Muscle layer of duodenum (tissue), 2 donors: Measurements from ENCODE around the gene ITGA2.
A peak's percentile ranks its signal among the peaks of the same experiment; 100 is the strongest.

Experiments
- H3K27ac ChIP-seq: one replicate; pipeline ENCODE4 v1.7.0; 2013; ENCODE audit warnings: mild to moderate bottlenecking, low read length
- H3K27me3 ChIP-seq: one replicate; pipeline ENCODE4 v1.7.0; 2013; ENCODE audit warnings: low read depth, mild to moderate bottlenecking, control low read depth, low read length
- H3K36me3 ChIP-seq, 2 donors: one replicate each; pipeline ENCODE4 v1.7.0; 2013; ENCODE audit warnings: low read length in 2 of 2, control low read depth in 1 of 2, mild to moderate bottlenecking in 1 of 2; ENCODE audit not compliant: insufficient read depth in 2 of 2, control insufficient read depth in 1 of 2
- H3K4me1 ChIP-seq, 2 donors: one replicate each; pipeline ENCODE4 v1.7.0; 2013; ENCODE audit warnings: low read length in 2 of 2, mild to moderate bottlenecking in 2 of 2, control low read depth in 1 of 2, moderate library complexity in 1 of 2; ENCODE audit not compliant: insufficient read depth in 2 of 2, control insufficient read depth in 1 of 2
- H3K4me3 ChIP-seq, 2 donors: one replicate each; pipeline ENCODE4 v1.7.0; 2013; ENCODE audit warnings: low read length in 2 of 2, low read depth in 1 of 2, mild to moderate bottlenecking in 1 of 2
- H3K9me3 ChIP-seq, 2 donors: one replicate each; pipeline ENCODE4 v1.7.0; 2013; ENCODE audit warnings: low read length in 2 of 2, control low read depth in 1 of 2, mild to moderate bottlenecking in 1 of 2; ENCODE audit not compliant: control insufficient read depth in 1 of 2
- donor health status: healthy.

Gene ITGA2

DNA sequence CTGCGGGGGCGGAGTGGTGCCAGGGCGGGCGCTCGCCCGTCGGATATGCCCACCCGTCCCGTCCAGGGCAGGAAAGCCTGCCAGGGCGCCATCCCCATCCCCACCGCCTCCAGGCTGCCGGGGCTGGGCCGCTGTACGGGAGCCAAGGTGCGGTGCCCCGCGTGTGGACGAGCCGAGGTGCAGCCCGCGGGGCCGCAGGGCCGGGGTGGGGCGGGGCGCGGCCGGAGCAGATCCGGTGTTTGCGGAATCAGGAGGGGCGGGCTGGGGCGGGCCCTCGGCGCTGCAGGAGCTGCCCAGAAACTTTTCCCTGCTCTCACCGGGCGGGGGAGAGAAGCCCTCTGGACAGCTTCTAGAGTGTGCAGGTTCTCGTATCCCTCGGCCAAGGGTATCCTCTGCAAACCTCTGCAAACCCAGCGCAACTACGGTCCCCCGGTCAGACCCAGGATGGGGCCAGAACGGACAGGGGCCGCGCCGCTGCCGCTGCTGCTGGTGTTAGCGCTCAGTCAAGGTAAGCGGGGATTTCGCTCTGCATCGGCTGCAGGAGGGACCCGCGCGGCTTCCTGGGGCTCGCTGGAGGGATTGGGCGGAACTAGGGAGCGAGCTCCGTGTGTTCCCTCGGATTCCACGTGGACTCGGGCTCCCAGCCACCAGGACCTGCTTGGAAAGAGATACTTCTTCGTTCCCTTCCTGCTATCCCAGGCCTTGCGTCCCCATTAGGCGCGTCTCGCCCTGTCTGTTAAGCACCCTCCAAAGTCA lies at the start of gene ITGA2:
TSS of gene ITGA2 (plus strand) at position 328 of the 756 bp plus-strand sequence. CDS start at position 445, 117 bp downstream.
- Histone ChIP-seq H3K4me3 (peak within 1 kb of the TSS; percentile 83 to 94), H3K27me3 (no peaks in the 10 kb centered on the region)

DNA sequence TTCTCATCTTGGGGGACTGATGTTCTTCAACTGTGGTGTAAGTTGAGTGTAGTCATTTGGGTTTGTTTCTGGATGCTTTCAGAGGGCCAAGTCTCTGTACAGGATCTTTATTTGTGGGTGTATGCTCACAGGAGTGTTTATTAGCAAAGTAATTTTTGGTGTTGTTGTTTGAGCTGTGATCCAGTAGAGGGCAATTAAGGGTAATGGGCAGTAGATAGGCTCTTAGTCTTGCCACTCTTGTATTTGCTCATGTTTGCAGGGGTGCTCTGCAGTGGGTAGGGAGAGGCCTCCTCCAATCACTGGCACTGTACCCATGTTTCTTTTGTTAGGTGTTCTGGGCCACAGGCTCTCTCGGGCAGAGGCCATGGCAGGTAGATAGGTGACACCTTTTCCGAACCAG lies 45.9 kb upstream of the ITGA2 start:
- Histone ChIP-seq H3K9me3 (no peaks in the 10 kb centered on the region), H3K27me3 (no peaks in the 10 kb centered on the region), H3K36me3 (peaks cover 14 to 24% of the 10 kb centered on the region in 2 donors), H3K27ac (no peak overlapping the region), H3K4me1 (peaks cover 0 to 29% of the 10 kb centered on the region in 2 donors), H3K4me3 (no peak overlapping the region)

More for the DNA sequence above, at the start of gene ITGA2:
- Histone ChIP-seq H3K9me3 (no peaks in the 10 kb centered on the region), H3K27ac (peak within 1 kb of the TSS; percentile 65), H3K4me1 (peaks cover 0 to 10% of the 10 kb centered on the region in 2 donors), H3K36me3 (no peaks in the 10 kb centered on the region)

DNA sequence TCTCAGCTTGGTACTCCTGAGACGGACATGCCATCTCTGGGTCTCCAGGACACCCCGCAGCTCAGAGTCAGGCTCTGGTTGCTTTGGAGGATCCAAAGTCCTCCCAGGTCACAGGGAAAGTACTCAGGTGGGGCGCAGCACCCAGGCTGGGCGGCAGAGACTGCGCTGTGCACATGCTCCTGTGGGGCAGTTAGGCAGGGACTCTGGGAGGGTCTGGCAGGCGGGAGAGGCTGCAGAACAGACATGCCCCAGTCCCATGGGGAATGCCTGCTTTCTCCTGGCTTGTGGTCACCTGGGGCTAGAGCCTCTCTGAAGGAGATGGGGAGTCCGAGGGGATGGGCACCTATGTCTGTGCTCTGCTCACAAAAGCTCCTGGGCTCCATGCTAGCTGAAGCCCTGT lies 45.3 kb upstream of the ITGA2 start:
- H3K27me3 ChIP-seq = no peaks in the 10 kb centered on the region
- no peak overlapping the region for H3K27ac ChIP-seq
- H3K4me3 ChIP-seq = no peak overlapping the region
- H3K36me3 ChIP-seq = peaks cover 14 to 22% of the 10 kb centered on the region in 2 donors
- no peaks in the 10 kb centered on the region for H3K9me3 ChIP-seq
- peaks cover 0 to 34% of the 10 kb centered on the region in 2 donors for H3K4me1 ChIP-seq

GRCh38 chr5:52945040-52945439 lies 44.1 kb upstream of the ITGA2 start:
- H3K27me3 ChIP-seq = no peaks in the 10 kb centered on the region
- peaks cover 0 to 44% of the 10 kb centered on the region in 2 donors for H3K4me1 ChIP-seq
- H3K27ac ChIP-seq = peak overlapping the region; percentile 54
- H3K36me3 ChIP-seq = peaks cover 8 to 15% of the 10 kb centered on the region in 2 donors
- H3K9me3 ChIP-seq = no peaks in the 10 kb centered on the region
- peak overlapping the region; percentile 24 to 45 for H3K4me3 ChIP-seq

GRCh38 chr5:52947208-52947607 lies 41.9 kb upstream of the ITGA2 start:
- H3K27ac ChIP-seq = no peak overlapping the region
- H3K9me3 ChIP-seq = no peaks in the 10 kb centered on the region
- no peaks in the 10 kb centered on the region for H3K27me3 ChIP-seq
- H3K4me3 ChIP-seq = no peak overlapping the region
- H3K4me1 ChIP-seq = peaks cover 0 to 53% of the 10 kb centered on the region in 2 donors
- H3K36me3 ChIP-seq = peaks cover 3 to 6% of the 10 kb centered on the region in 2 donors

GRCh38 chr5:52947851-52948250 lies 41.3 kb upstream of the ITGA2 start:
- peaks cover 3 to 8% of the 10 kb centered on the region in 2 donors for H3K36me3 ChIP-seq
- no peaks in the 10 kb centered on the region for H3K27me3 ChIP-seq
- H3K4me1 ChIP-seq = peaks cover 0 to 53% of the 10 kb centered on the region in 2 donors
- peak overlapping the region; percentile 42 for H3K27ac ChIP-seq
- H3K9me3 ChIP-seq = no peaks in the 10 kb centered on the region
- no peak overlapping the region for H3K4me3 ChIP-seq

GRCh38 chr5:52948418-52949076 lies 40.6 kb upstream of the ITGA2 start:
- Histone ChIP-seq H3K9me3 (no peaks in the 10 kb centered on the region), H3K27ac (peak overlapping the region; percentile 42), H3K4me1 (peaks cover 0 to 53% of the 10 kb centered on the region in 2 donors)

DNA sequence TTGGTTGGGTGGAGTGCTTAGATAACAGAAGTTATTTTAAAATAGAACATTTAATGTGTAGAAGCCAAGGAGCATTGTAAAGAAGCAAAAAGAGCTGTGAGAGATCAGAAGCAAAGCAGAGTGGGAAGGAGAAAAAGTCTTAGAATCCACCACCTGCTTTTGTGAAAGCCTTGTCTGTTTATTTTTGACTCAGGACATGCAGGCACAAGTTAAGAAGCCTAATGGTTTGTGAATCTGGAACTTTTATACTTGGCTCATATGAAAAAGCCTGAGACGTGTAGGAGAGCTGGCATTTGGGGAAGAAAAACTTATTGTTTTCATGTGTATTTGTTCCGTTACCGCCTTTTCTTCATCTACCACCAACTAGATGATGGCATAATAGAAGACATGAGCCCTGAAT lies 38.5 kb upstream of the ITGA2 start:
- Histone ChIP-seq H3K4me3 (no peak overlapping the region), H3K27ac (no peak overlapping the region), H3K9me3 (no peaks in the 10 kb centered on the region), H3K27me3 (no peaks in the 10 kb centered on the region), H3K4me1 (peaks cover 0 to 39% of the 10 kb centered on the region in 2 donors), H3K36me3 (peaks cover 3 to 18% of the 10 kb centered on the region in 2 donors)

More at GRCh38 chr5:52948418-52949076, 40.6 kb upstream of the ITGA2 start:
- Histone ChIP-seq H3K27me3 (no peaks in the 10 kb centered on the region), H3K4me3 (no peak overlapping the region), H3K36me3 (peaks cover 3 to 13% of the 10 kb centered on the region in 2 donors)

- peaks cover 3 to 29% of the 10 kb centered on the region in 2 donors for H3K4me1 ChIP-seq
- no peaks in the 10 kb centered on the region for H3K9me3 ChIP-seq
- no peak overlapping the region for H3K27ac ChIP-seq
- peaks cover 3 to 26% of the 10 kb centered on the region in 2 donors for H3K36me3 ChIP-seq
- no peak overlapping the region for H3K4me3 ChIP-seq
- no peaks in the 10 kb centered on the region for H3K27me3 ChIP-seq
These were observed 36.7 kb upstream of the ITGA2 start for GRCh38 chr5:52952483-52952882.

DNA sequence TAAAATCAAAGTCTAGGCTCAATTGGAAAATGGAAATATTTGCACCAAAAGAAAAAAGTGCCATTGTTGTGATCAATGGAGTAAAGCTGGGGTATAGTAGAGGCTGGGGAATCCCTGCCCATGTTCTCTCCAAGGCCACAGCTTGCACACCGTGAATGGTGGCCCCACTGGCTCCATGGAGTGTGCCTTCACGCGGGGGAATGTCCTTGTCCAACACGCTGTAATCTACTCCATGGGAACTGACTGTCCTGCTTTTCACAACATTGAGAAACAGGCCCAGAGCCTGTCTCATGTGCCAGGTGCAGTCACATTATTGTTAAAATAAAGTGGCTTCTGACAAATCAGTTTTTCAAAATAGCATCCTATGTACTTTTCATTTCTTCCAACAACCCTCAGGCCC lies 33.1 kb upstream of the ITGA2 start:
- Histone ChIP-seq H3K27me3 (no peaks in the 10 kb centered on the region), H3K36me3 (peaks cover 0 to 26% of the 10 kb centered on the region in 2 donors), H3K4me3 (no peak overlapping the region), H3K9me3 (no peaks in the 10 kb centered on the region), H3K4me1 (peaks cover under 1 to 3% of the 10 kb centered on the region in 2 donors), H3K27ac (no peak overlapping the region)

DNA sequence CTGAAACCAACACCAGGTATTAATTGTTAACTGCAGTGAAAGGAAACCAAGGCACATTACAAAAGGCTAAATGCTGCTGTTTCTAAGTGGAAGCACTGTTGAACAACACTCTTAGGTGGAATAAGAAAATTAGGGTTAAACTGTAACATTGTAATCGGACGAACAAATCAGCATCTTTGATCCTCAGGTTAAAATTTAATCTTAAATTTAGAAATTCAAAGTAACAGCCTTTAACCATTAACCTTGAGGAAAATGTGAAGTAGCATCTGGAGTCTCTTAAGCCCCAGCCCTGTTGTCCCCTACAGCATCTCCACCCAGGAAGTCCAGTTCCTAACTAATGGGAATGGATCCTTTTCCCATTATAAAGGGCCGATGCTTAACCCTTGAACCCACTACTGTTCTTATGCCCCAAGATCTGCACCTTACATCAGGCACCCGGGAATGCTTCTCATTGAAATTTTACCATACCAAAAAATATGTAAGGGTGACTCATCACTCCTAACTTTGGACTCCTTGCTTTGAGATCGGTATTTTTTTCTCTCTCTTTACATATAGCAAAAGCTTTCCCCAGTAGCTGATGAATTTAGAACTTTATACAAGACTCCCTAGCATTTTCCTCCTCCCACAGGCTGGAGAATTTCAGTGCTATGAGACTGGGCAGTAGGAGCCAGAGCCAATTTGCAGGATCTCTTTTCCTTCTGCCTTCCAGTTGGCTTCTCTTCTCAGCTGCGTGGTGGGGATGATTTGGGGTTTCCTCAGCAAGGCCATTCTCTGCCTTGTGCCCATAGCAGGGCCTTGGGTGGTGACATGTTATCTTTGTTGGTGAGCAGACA lies 32.0 kb upstream of the ITGA2 start:
- H3K9me3 ChIP-seq = no peaks in the 10 kb centered on the region
- H3K27ac ChIP-seq = no peak overlapping the region
- H3K4me1 ChIP-seq = peaks cover 0 to 3% of the 10 kb centered on the region in 2 donors
- H3K4me3 ChIP-seq = no peak overlapping the region
- H3K36me3 ChIP-seq = peaks cover 0 to 26% of the 10 kb centered on the region in 2 donors
- no peaks in the 10 kb centered on the region for H3K27me3 ChIP-seq
